ENCODE data around the gene EFCAB5. TPM values are rescaled to one million over a fixed set of nuclear protein-coding genes. Genes with fewer than 3 reads are reported as not detected.

EFCAB5 gene
- total and polyA plus RNA-seq, 2 of the 13 experiments (the other 11 are each of a cell fraction or from before 2014, with no cell fraction given): 0.15 TPM; not detected in 1

- TF ChIP-seq E2F5 (CRISPR knock-in tag; conservative IDR thresholded peaks at IDR 0.05): 0 out of 2 replicates have a peak, but pooled peaks have one; percentile 45
- 0 out of 2 replicates have a peak, but pooled peaks have one; percentile 48 for TF ChIP-seq ZNF672 (CRISPR knock-in tag; IDR thresholded peaks at IDR 0.05)
- TF ChIP-seq CENPBD1 (CRISPR knock-in tag; IDR thresholded peaks at IDR 0.05; ENCODE audit: borderline replicate concordance, low read depth): no peak
- no peak for TF ChIP-seq ZFP36L1 (CRISPR knock-in tag; IDR thresholded peaks at IDR 0.05)
- no peak for TF ChIP-seq WIZ (CRISPR knock-in tag; IDR thresholded peaks at IDR 0.05)
Observed at GRCh38 chr17:29929533-29930408, 11.7 kb upstream of the EFCAB5 start, which contains the start of gene SSH2 (continued).

- FAIRE-seq: no peak
- Histone ChIP-seq H3K4me1 (ENCODE audit: insufficient read depth, low read length) (peaks cover 48% of the 10 kb centered on the region), H3K79me2 (ENCODE audit: insufficient read depth, low read length) (peaks cover 33% of the 10 kb centered on the region), H3K27me3 (ENCODE audit: control insufficient read depth in 1 of 2, insufficient read depth in 2 of 2, low read length in 2 of 2) (no peaks in the 10 kb centered on the region; a peak in 1 of 5 replicates), H3K4me3 (replicated peaks in 1 of 3; ENCODE audit: insufficient read depth in 1 of 3, low read depth in 2 of 3, low read length in 3 of 3) (peak overlapping the region; percentile 81 to 98 (median 86)), H3K9ac (ENCODE audit: insufficient read depth, low read depth, low read length) (peak overlapping the region; percentile 76), H4K20me1 (ENCODE audit: insufficient read depth, low read length) (no peaks in the 10 kb centered on the region; the same call in 1 of the 2 replicates), H3K27ac (ENCODE audit: extremely low read length, insufficient read depth, low read length) (peak overlapping the region; percentile 76), H3K36me3 (replicated peaks in 1 of 2; ENCODE audit: control insufficient read depth in 1 of 2, insufficient read depth in 2 of 2, low read length in 2 of 2) (no peaks in the 10 kb centered on the region), H2AFZ (ENCODE audit: low read length) (no peak overlapping the region), H3K4me2 (ENCODE audit: low read depth, low read length) (peak overlapping the region; percentile 90), H3K9me3 (ENCODE audit: low read length) (no peaks in the 10 kb centered on the region)
- 2% methylated on average over 19 of the region's 20 CpGs for WGBS (ENCODE audit: low lambda C conversion rate)
- in situ Hi-C loops (cut with HindIII; ENCODE audit: extremely low pct_ligation_motif_present, low pct_unique_long_range_greater_than_20kb): loop anchor here (5.0 to 10.0 kb wide), 2 partner anchors 123 to 296 kb away; no protein-coding TSS in a partner anchor
- BruUV-seq (replicated peaks): no TSS peak
- TF ChIP-seq ZNF432 (CRISPR knock-in tag; IDR thresholded peaks at IDR 0.05; ENCODE audit: borderline replicate concordance): no peak
- TF ChIP-seq ZNF430 (CRISPR knock-in tag; IDR thresholded peaks at IDR 0.05): peak; percentile 6; the same call in 1 of the 2 replicates
- TF ChIP-seq MXI1 (IDR thresholded peaks at IDR 0.05; ENCODE audit: borderline replicate concordance, low read depth, low read length): 0 out of 3 replicates have a peak, but pooled peaks have one; percentile 1
- 0 out of 2 replicates have a peak, but pooled peaks have one; percentile 32 for TF ChIP-seq ZNF605 (CRISPR knock-in tag; IDR thresholded peaks at IDR 0.05)
- CTCF ChIA-PET (ENCODE audit: low intra/inter-chr PET ratio, low total read pairs): interaction anchor here (1.1 to 2.5 kb wide), 3 partner anchors 63 to 123 kb away, joined by 4 to 31 read pairs (median 5); no protein-coding TSS in a partner anchor
- POLR2A ChIA-PET: interaction anchor here (0.9 to 1.2 kb wide), 2 partner anchors 14 to 123 kb away, joined by 3 to 5 read pairs; no protein-coding TSS in a partner anchor
- peak; percentile 25 for ATAC-seq
- intact Hi-C loops (cut with micrococcal nuclease; ENCODE audit: unreplicated experiment): loop anchor here (1.0 to 10.0 kb wide), 4 partner anchors 60 to 291 kb away; no protein-coding TSS in a partner anchor
- peak; percentile 3 for DNase-seq (ENCODE audit: low spot score)
Observed at GRCh38 chr17:29930409-29931010, 10.9 kb upstream of the EFCAB5 start.
